HG03025 (cell line): ENCODE data around the gene SCN1A.
"Not testable (repeated sequence)": the region's sequence is repeated elsewhere in the genome, so short reads cannot be mapped to it uniquely, and the experiment has no call there.

Experiments
- ATAC-seq: cut with Tn5 transposase; IDR thresholded peaks from one replicate; pipeline ENCODE4 v1.9.1; 2021; ENCODE audit warnings: mild to moderate bottlenecking, moderate library complexity; ENCODE audit not compliant: unreplicated experiment, low FRiP score

Gene SCN1A

GRCh38 chr2:166127217-166128155 lies at the start of gene SCN1A:
SCN1A (minus strand) TSS chr2:166128020; CDS start chr2:166073621, 54,399 bp downstream.
- ATAC-seq: no peak

- ATAC-seq: no peak
Measured at GRCh38 chr2:166173263-166173662, 45.4 kb upstream of the SCN1A start.

- ATAC-seq: no peak
Measured at GRCh38 chr2:166171216-166171615, 43.4 kb upstream of the SCN1A start.

GRCh38 chr2:166170356-166170755 lies 42.5 kb upstream of the SCN1A start:
- ATAC-seq: peak; percentile 65

GRCh38 chr2:166167449-166167848 lies 39.6 kb upstream of the SCN1A start:
- no peak for ATAC-seq

GRCh38 chr2:166163775-166164174 lies 36.0 kb upstream of the SCN1A start:
- ATAC-seq: no peak

- ATAC-seq: no peak
Measured at GRCh38 chr2:166158546-166158945, 30.7 kb upstream of the SCN1A start.

GRCh38 chr2:166157578-166157977 lies 29.8 kb upstream of the SCN1A start:
- no peak for ATAC-seq

GRCh38 chr2:166156985-166157490 lies 29.2 kb upstream of the SCN1A start:
- no peak for ATAC-seq

- no peak for ATAC-seq
Measured at GRCh38 chr2:166155589-166155988, 27.8 kb upstream of the SCN1A start.

GRCh38 chr2:166154685-166155338 lies 27.0 kb upstream of the SCN1A start:
- no peak for ATAC-seq

GRCh38 chr2:166152064-166152463 lies 24.2 kb upstream of the SCN1A start:
- ATAC-seq: no peak

GRCh38 chr2:166148500-166149400 lies 20.9 kb upstream of the SCN1A start:
- no peak for ATAC-seq

GRCh38 chr2:166147883-166148282 lies 20.1 kb upstream of the SCN1A start:
- no peak for ATAC-seq

- no peak for ATAC-seq
Measured at GRCh38 chr2:166144071-166144470, 16.3 kb upstream of the SCN1A start.

- no peak for ATAC-seq
Measured at GRCh38 chr2:166140932-166141331, 13.1 kb upstream of the SCN1A start.

- no peak for ATAC-seq
Measured at GRCh38 chr2:166140475-166140874, 12.7 kb upstream of the SCN1A start.

- ATAC-seq: not testable (repeated sequence)
Measured at GRCh38 chr2:166139479-166139878, 11.7 kb upstream of the SCN1A start.

- no peak for ATAC-seq
Measured at GRCh38 chr2:166138667-166139066, 10.8 kb upstream of the SCN1A start.

- ATAC-seq: no peak
Measured at GRCh38 chr2:166138144-166138543, 10.3 kb upstream of the SCN1A start.
